Lower leg skin (tissue), 4 donors: ENCODE data around the gene MS4A8. TPM values are rescaled to one million over a fixed set of nuclear protein-coding genes. Genes with fewer than 3 reads are reported as not detected.

Experiments
- DNase-seq, 2 donors: peaks; one replicate each; pipeline ENCODE4 v3.0.0-alpha.2; 2019; ENCODE audit warnings: low spot score in 2 of 2
- H3K4me3 ChIP-seq: fragments of 200-600 bp; sonication (generic); 2 replicates; pipeline ENCODE4 v1.5.1; 2017; ENCODE audit warnings: mild to moderate bottlenecking, low read depth; ENCODE audit not compliant: poor library complexity, severe bottlenecking
- CTCF ChIP-seq, 3 donors: fragments of 450-650 bp; IDR thresholded peaks; one replicate each; pipeline ENCODE4 v1.5.1; 2016; ENCODE audit warnings: antibody characterized with exemption in 3 of 3, mild to moderate bottlenecking in 3 of 3, moderate library complexity in 2 of 3
- POLR2A ChIP-seq, 2 donors: fragments of 450-650 bp; IDR thresholded peaks; one replicate each; pipeline ENCODE4 v1.6.1; 2016 to 2017; ENCODE audit warnings: antibody characterized with exemption in 2 of 2, mild to moderate bottlenecking in 1 of 2, moderate library complexity in 1 of 2
- WGBS, 2 donors: methylation state at CpG; one replicate each; pipeline ENCODE4 v1.1.5; 2018; 5-methylcytosine and 5-hydroxymethylcytosine counted together
- intact Hi-C: fragments of 100-400 bp; cut with DNase I; formaldehyde crosslinking; loops from one replicate; pipeline ENCODE4 v1.15.0; 2023; ENCODE audit warnings: low total_unique reads
- total RNA-seq, 4 donors: library from RNA; depleted of rRNA; stranded (reverse); fragments of >200 nt; gene quantifications; one replicate each; pipeline ENCODE4 v1.1.0, GENCODE V29; 2016

MS4A8 gene
- total RNA-seq, 4 donors from 2014 or later = not detected

DNA sequence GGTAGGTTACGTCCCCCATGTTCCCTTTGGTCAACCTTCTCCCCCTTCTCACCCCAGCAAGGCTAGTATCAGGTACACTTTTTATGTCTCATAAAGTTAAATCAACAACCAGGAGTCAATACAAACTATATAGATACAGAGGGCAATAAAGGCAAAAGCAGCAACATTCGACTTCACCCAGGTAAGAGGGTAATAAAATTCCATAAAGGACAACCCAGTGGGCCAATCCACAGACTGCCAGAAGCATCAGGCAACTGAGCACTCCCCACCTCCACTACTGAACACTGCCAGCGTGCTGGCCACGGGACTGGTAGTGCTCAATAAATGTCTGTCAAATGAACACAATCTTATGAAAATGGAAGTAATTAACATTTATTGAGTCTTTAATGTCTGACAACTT, 20.0 kb downstream of the MS4A8 start:
- no peak overlapping the region for H3K4me3 ChIP-seq
- WGBS, 2 donors = 74 to 79% methylated on average over 4 of the region's 4 CpGs
- peak in 1 of 2 donors; percentile 17 for DNase-seq
- TF ChIP-seq POLR2A (IDR thresholded peaks at IDR 0.05) = no peak
- TF ChIP-seq CTCF (IDR thresholded peaks at IDR 0.05) = no peak
- intact Hi-C loops = no loop called here

DNA sequence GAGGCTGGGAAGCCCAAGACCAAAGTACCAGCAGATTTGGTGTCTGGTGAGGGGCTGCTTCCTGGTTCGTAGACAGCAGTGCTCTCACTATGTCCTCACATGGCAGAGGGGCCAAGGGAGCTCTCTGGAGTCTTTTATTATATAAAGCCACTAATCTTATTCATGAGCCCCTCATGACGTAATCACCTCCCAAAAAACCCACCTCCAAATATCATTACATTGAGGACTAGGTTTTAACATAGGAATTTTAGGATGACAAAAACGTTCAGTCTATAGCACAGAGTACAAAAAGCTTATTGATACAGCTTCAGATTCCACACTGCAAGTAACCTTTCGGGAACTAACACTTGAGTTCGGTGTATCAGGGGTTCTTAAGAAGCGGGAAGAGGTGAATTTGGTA, 21.0 kb downstream of the MS4A8 start:
- WGBS, 2 donors = 77 to 81% methylated on average over 6 of the region's 6 CpGs

DNA sequence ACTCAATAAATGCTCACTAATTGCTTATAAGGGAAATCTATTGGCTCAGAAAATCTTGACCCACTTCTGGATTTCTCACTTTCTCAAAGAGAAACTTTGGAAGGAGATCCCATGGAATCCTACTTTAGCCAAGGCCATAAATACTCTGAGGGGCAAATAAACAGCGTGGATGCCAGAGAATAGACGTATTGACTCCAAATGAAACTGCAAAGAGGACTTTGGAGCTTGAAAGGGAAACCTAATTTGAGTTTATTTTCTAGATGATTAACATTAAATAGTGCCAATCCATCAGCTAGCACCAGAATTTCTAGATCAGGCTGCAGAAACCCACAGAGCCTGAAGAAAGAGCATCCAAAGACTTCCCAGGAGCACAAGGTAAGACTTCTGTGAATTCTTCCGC, 25.0 kb downstream of the MS4A8 start, which contains the start of gene MS4A18:
Gene MS4A18, plus strand, starts transcription at position 301 of the 400 bp plus-strand sequence.
- intact Hi-C loops = no loop called here
- TF ChIP-seq CTCF (IDR thresholded peaks at IDR 0.05) (no peak), POLR2A (IDR thresholded peaks at IDR 0.05) (no peak)
- DNase-seq = no peak
- H3K4me3 ChIP-seq = no peak within 1 kb of the TSS
- WGBS, 2 donors = 84 to 90% methylated on average over 3 of the region's 3 CpGs

More for the DNA sequence above, 21.0 kb downstream of the MS4A8 start:
- no peak overlapping the region for H3K4me3 ChIP-seq
- DNase-seq = peak in 1 of 2 donors; percentile 8
- intact Hi-C loops = no loop called here
- no peak for TF ChIP-seq CTCF (IDR thresholded peaks at IDR 0.05)
- TF ChIP-seq POLR2A (IDR thresholded peaks at IDR 0.05) = no peak

DNA sequence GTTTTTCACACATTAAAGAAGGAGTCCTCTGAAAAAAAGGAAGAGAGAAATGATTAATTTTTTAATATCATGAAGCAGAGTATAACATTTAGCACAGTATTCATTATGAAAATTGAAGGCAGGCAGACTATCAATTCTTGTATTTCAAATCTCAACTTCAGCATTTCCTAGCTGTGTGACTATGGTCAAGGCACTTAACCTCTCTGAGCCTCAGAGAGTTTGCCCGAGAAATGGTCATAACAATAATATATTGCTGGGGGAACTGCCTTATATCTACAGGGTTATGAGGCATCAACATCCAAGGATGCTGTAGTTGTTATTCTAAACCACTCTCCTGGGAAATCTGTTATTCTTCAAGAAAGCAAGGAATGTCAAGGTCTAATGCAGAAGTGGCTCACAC, 26.2 kb downstream of the MS4A8 start:
- TF ChIP-seq CTCF (IDR thresholded peaks at IDR 0.05) (no peak), POLR2A (IDR thresholded peaks at IDR 0.05) (no peak)
- no peak overlapping the region for H3K4me3 ChIP-seq
- intact Hi-C loops = no loop called here
- WGBS, 2 donors = 83 to 91% methylated on average over 1 of the region's 1 CpG
- no peak for DNase-seq

- intact Hi-C loops = no loop called here
- DNase-seq = no peak
- no peak overlapping the region for H3K4me3 ChIP-seq
- WGBS, 2 donors = 79 to 85% methylated on average over 8 of the region's 8 CpGs
- TF ChIP-seq CTCF (IDR thresholded peaks at IDR 0.05) = no peak
- TF ChIP-seq POLR2A (IDR thresholded peaks at IDR 0.05) = no peak
Observed at GRCh38 chr11:60731586-60731985, 32.2 kb downstream of the MS4A8 start.

- H3K4me3 ChIP-seq = no peak overlapping the region
- TF ChIP-seq POLR2A (IDR thresholded peaks at IDR 0.05) = no peak
- TF ChIP-seq CTCF (IDR thresholded peaks at IDR 0.05) = no peak
- DNase-seq = no peak
- intact Hi-C loops = no loop called here
- WGBS, 2 donors = 77 to 83% methylated on average over 4 of the region's 4 CpGs
Observed at GRCh38 chr11:60734279-60734678, 34.9 kb downstream of the MS4A8 start.
